ENCODE data around the gene CHIA.
A peak's percentile ranks its signal among the peaks of the same experiment; 100 is the strongest.
"Not testable (repeated sequence)": the region's sequence is repeated elsewhere in the genome, so short reads cannot be mapped to it uniquely, and the experiment has no call there.

Gene CHIA

GRCh38 chr1:111302374-111302773 is 11.7 kb downstream of the CHIA start:
- Histone ChIP-seq H2AFZ (ENCODE audit: low read depth, low read length) (no peak overlapping the region), H3K9me3 (ENCODE audit: low read length) (no peaks in the 10 kb centered on the region), H3K4me1 (ENCODE audit: insufficient read depth, low read length) (no peaks in the 10 kb centered on the region), H3K27me3 (ENCODE audit: insufficient read depth, low read length) (peaks cover 3% of the 10 kb centered on the region), H3K36me3 (ENCODE audit: insufficient read depth, low read length) (no peaks in the 10 kb centered on the region), H3K4me3 (ENCODE audit: low read length) (no peak overlapping the region)

GRCh38 chr1:111309690-111310089 is 19.0 kb downstream of the CHIA start:
- H3K36me3 ChIP-seq (ENCODE audit: insufficient read depth, low read length) = no peaks in the 10 kb centered on the region
- no peaks in the 10 kb centered on the region for H3K4me1 ChIP-seq (ENCODE audit: insufficient read depth, low read length)
- H2AFZ ChIP-seq (ENCODE audit: low read depth, low read length) = no peak overlapping the region
- H3K27me3 ChIP-seq (ENCODE audit: insufficient read depth, low read length) = no peaks in the 10 kb centered on the region
- no peak overlapping the region for H3K4me3 ChIP-seq (ENCODE audit: low read length)
- H3K9me3 ChIP-seq (ENCODE audit: low read length) = no peaks in the 10 kb centered on the region

GRCh38 chr1:111318523-111318922 is 27.9 kb downstream of the CHIA start:
- Histone ChIP-seq H2AFZ (ENCODE audit: low read depth, low read length) (no peak overlapping the region), H3K4me3 (ENCODE audit: low read length) (no peak overlapping the region), H3K27me3 (ENCODE audit: insufficient read depth, low read length) (peaks cover 3% of the 10 kb centered on the region), H3K36me3 (ENCODE audit: insufficient read depth, low read length) (no peaks in the 10 kb centered on the region), H3K4me1 (ENCODE audit: insufficient read depth, low read length) (no peaks in the 10 kb centered on the region), H3K9me3 (ENCODE audit: low read length) (no peaks in the 10 kb centered on the region)

- Histone ChIP-seq H3K4me3 (ENCODE audit: low read length) (no peak overlapping the region), H2AFZ (ENCODE audit: low read depth, low read length) (no peak overlapping the region), H3K27me3 (ENCODE audit: insufficient read depth, low read length) (peaks cover 3% of the 10 kb centered on the region)
These were observed 29.6 kb downstream of the CHIA start for GRCh38 chr1:111320066-111320879.

GRCh38 chr1:111323231-111323630 is 32.6 kb downstream of the CHIA start:
- H3K4me3 ChIP-seq (ENCODE audit: low read length) = no peak overlapping the region
- H3K4me1 ChIP-seq (ENCODE audit: insufficient read depth, low read length) = no peaks in the 10 kb centered on the region
- no peaks in the 10 kb centered on the region for H3K9me3 ChIP-seq (ENCODE audit: low read length)
- H2AFZ ChIP-seq (ENCODE audit: low read depth, low read length) = no peak overlapping the region
- H3K27me3 ChIP-seq (ENCODE audit: insufficient read depth, low read length) = peaks cover 3% of the 10 kb centered on the region
- H3K36me3 ChIP-seq (ENCODE audit: insufficient read depth, low read length) = no peaks in the 10 kb centered on the region

More at GRCh38 chr1:111320066-111320879, 29.6 kb downstream of the CHIA start:
- Histone ChIP-seq H3K4me1 (ENCODE audit: insufficient read depth, low read length) (no peaks in the 10 kb centered on the region), H3K9me3 (ENCODE audit: low read length) (no peaks in the 10 kb centered on the region), H3K36me3 (ENCODE audit: insufficient read depth, low read length) (no peaks in the 10 kb centered on the region)

- Histone ChIP-seq H3K27me3 (ENCODE audit: insufficient read depth, low read length) (no peaks in the 10 kb centered on the region), H3K4me3 (ENCODE audit: low read length) (no peak overlapping the region), H2AFZ (ENCODE audit: low read depth, low read length) (no peak overlapping the region), H3K4me1 (ENCODE audit: insufficient read depth, low read length) (no peaks in the 10 kb centered on the region), H3K9me3 (ENCODE audit: low read length) (no peaks in the 10 kb centered on the region), H3K36me3 (ENCODE audit: insufficient read depth, low read length) (no peaks in the 10 kb centered on the region)
These were observed 41.5 kb downstream of the CHIA start for GRCh38 chr1:111332190-111332589.

- Histone ChIP-seq H3K4me1 (ENCODE audit: insufficient read depth, low read length) (no peaks in the 10 kb centered on the region), H2AFZ (ENCODE audit: low read depth, low read length) (no peak overlapping the region), H3K4me3 (ENCODE audit: low read length) (no peak overlapping the region), H3K27me3 (ENCODE audit: insufficient read depth, low read length) (no peaks in the 10 kb centered on the region), H3K9me3 (ENCODE audit: low read length) (no peaks in the 10 kb centered on the region), H3K36me3 (ENCODE audit: insufficient read depth, low read length) (no peaks in the 10 kb centered on the region)
These were observed 43.5 kb downstream of the CHIA start for GRCh38 chr1:111334169-111334568.

GRCh38 chr1:111335214-111335877 is 44.7 kb downstream of the CHIA start:
- H3K4me1 ChIP-seq (ENCODE audit: insufficient read depth, low read length); H3K27me3 ChIP-seq (ENCODE audit: insufficient read depth, low read length); H2AFZ ChIP-seq (ENCODE audit: low read depth, low read length); H3K36me3 ChIP-seq (ENCODE audit: insufficient read depth, low read length); H3K9me3 ChIP-seq (ENCODE audit: low read length); H3K4me3 ChIP-seq (ENCODE audit: low read length): not testable (repeated sequence)

- not testable (repeated sequence) for H3K4me3 ChIP-seq (ENCODE audit: low read length); H3K9me3 ChIP-seq (ENCODE audit: low read length); H3K27me3 ChIP-seq (ENCODE audit: insufficient read depth, low read length); H3K4me1 ChIP-seq (ENCODE audit: insufficient read depth, low read length); H2AFZ ChIP-seq (ENCODE audit: low read depth, low read length); H3K36me3 ChIP-seq (ENCODE audit: insufficient read depth, low read length)
These were observed 48.2 kb downstream of the CHIA start for GRCh38 chr1:111338849-111339248.

GRCh38 chr1:111346089-111346885 is 55.6 kb downstream of the CHIA start:
- H2AFZ ChIP-seq (ENCODE audit: low read depth, low read length) = peak overlapping the region; percentile 79
- H3K4me3 ChIP-seq (ENCODE audit: low read length) = peak overlapping the region; percentile 57
- H3K9me3 ChIP-seq (ENCODE audit: low read length) = no peaks in the 10 kb centered on the region
- no peaks in the 10 kb centered on the region for H3K27me3 ChIP-seq (ENCODE audit: insufficient read depth, low read length)
- no peaks in the 10 kb centered on the region for H3K36me3 ChIP-seq (ENCODE audit: insufficient read depth, low read length)
- peaks cover 10% of the 10 kb centered on the region for H3K4me1 ChIP-seq (ENCODE audit: insufficient read depth, low read length)

- Histone ChIP-seq H3K4me1 (ENCODE audit: insufficient read depth, low read length) (peaks cover 10% of the 10 kb centered on the region), H2AFZ (ENCODE audit: low read depth, low read length) (peak overlapping the region; percentile 79), H3K4me3 (ENCODE audit: low read length) (no peak overlapping the region), H3K36me3 (ENCODE audit: insufficient read depth, low read length) (no peaks in the 10 kb centered on the region), H3K9me3 (ENCODE audit: low read length) (no peaks in the 10 kb centered on the region), H3K27me3 (ENCODE audit: insufficient read depth, low read length) (no peaks in the 10 kb centered on the region)
These were observed 56.4 kb downstream of the CHIA start for GRCh38 chr1:111347026-111347425.

- no peak overlapping the region for H3K4me3 ChIP-seq (ENCODE audit: low read length)
These were observed 61.0 kb downstream of the CHIA start for GRCh38 chr1:111351700-111352099.

GRCh38 chr1:111354584-111354983 is 63.9 kb downstream of the CHIA start:
- Histone ChIP-seq H3K36me3 (ENCODE audit: insufficient read depth, low read length) (no peaks in the 10 kb centered on the region), H3K27me3 (ENCODE audit: insufficient read depth, low read length) (no peaks in the 10 kb centered on the region), H2AFZ (ENCODE audit: low read depth, low read length) (no peak overlapping the region), H3K4me1 (ENCODE audit: insufficient read depth, low read length) (no peaks in the 10 kb centered on the region), H3K9me3 (ENCODE audit: low read length) (no peaks in the 10 kb centered on the region), H3K4me3 (ENCODE audit: low read length) (no peak overlapping the region)

More at GRCh38 chr1:111351700-111352099, 61.0 kb downstream of the CHIA start:
- Histone ChIP-seq H3K4me1 (ENCODE audit: insufficient read depth, low read length) (peaks cover under 1% of the 10 kb centered on the region), H3K36me3 (ENCODE audit: insufficient read depth, low read length) (no peaks in the 10 kb centered on the region), H3K9me3 (ENCODE audit: low read length) (no peaks in the 10 kb centered on the region), H2AFZ (ENCODE audit: low read depth, low read length) (no peak overlapping the region), H3K27me3 (ENCODE audit: insufficient read depth, low read length) (no peaks in the 10 kb centered on the region)

Data from neuron (in vitro differentiated cells).